GM18499 (cell line): ENCODE data around the gene FBXO34.

Experiments
- ATAC-seq: cut with Tn5 transposase; IDR thresholded peaks from one replicate; pipeline ENCODE4 v1.9.1; 2021; ENCODE audit warnings: moderate number of reproducible peaks; ENCODE audit not compliant: insufficient read depth, unreplicated experiment

FBXO34 gene, protein sequence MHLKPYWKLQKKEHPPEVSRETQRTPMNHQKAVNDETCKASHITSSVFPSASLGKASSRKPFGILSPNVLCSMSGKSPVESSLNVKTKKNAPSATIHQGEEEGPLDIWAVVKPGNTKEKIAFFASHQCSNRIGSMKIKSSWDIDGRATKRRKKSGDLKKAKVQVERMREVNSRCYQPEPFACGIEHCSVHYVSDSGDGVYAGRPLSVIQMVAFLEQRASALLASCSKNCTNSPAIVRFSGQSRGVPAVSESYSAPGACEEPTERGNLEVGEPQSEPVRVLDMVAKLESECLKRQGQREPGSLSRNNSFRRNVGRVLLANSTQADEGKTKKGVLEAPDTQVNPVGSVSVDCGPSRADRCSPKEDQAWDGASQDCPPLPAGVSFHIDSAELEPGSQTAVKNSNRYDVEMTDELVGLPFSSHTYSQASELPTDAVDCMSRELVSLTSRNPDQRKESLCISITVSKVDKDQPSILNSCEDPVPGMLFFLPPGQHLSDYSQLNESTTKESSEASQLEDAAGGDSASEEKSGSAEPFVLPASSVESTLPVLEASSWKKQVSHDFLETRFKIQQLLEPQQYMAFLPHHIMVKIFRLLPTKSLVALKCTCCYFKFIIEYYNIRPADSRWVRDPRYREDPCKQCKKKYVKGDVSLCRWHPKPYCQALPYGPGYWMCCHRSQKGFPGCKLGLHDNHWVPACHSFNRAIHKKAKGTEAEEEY

DNA sequence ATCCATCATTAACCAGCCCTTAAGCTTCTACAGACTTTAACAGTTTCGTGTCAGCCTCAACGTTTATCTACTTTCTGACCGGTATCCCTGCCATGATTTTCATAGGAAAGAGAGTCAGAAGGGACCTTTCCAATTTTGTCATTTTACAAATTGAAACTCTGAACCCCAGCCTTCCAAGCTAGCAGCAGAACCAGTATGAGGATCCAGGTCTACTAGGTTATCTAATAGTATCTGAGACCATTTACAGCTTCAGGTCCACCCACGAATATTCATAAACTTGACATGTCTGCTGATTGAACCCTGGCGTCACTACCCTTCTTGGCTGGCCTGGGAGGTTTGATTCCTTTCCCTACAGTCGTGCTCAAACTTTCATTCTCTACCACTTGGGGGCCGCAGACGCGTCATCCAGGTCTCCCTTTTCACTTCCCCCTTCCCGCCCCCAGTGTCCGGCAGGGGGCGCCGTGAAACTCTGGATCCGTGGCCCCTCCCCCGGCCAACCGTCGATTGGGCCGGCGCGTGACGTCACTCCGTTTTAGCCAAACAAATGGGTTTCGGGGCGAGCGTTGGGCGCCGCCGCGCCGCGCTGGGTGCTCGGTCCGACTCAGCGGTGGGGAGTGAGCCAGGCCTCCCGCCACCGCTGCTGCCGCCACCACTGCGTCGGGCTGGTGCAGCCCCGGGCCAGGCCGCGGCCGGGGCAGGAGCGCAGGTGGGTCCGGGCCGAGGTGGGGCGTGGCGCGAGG, at the start of gene FBXO34:
TSS of gene FBXO34 (plus strand) at position 590 of the 740 bp plus-strand sequence. CDS start 78,970 bp downstream, outside the sequence.
- peak; percentile 75 for ATAC-seq

DNA sequence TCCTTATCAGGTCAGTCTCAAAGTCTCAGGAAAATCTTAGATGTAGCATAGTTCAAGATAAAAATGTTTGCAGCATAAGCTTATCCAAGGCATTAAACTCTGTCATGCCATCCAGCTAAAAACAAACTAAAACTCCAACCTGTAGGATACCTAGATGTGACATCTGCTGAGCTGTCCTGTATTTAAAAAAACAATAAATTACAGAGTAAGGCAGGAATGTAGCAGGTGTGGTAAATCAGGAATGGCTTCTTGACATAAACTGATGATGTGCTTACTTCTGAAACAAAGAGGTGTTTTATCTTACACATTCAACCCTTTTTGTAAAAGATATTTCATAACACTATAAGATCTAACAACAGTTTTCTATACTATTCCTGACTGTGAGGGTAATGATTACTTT, 49.3 kb upstream of the FBXO34 start:
- ATAC-seq, result no peak

DNA sequence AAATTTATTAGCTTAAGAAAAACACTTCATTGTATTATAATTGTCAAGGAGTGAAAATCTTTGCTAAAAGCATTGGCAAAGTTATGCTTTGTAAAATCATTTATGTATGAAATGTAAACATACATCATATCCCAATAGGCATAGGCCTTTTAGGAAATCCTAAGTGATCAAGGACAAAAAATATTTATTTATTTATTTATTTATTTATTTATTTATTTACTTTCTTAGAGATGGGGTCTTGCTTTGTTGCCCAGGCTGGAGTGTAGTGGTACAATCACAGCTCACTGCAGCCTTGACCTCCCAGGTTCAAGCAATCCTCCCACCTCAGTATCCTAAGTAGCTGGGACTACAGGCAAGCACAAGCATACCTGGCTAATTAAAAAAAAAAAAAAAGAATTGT, 47.9 kb upstream of the FBXO34 start:
- ATAC-seq, result no peak

DNA sequence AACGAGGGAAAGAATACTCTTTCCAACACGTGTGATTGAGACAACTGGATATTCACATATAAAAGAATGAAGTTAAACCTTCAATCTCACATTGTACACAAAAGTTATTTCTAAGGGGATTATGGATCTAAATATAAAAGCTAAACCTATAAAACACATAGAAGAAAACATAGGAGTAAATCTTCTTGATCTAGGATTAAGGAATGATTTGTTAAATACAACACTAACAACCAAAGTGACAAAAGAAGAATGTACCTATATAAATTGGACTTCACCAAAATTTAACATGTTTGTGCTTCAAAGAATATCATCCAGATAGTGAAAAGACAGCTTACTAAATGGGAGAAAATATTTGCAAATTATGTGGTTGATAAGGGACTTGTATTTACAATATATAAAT, 43.0 kb upstream of the FBXO34 start:
- no peak for ATAC-seq

DNA sequence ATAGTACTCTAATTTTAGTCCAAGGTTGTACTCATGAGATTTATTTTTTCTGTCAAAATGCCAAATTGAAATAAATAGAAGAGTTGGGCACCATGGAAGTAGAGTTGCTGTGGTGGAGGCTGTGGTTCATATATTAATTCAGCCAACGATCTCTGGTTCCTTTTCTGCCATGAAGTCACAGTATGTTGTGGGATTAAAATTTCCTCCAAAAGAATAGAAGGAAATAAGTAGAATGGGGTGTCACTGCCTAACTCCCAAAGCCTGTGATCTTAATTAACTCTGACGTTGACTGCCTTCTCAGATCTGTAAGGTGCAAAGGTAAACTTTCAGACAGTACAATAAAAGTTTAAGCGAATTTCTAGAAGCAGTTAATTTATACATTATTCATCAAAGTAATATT, 37.6 kb upstream of the FBXO34 start:
- ATAC-seq, result no peak

DNA sequence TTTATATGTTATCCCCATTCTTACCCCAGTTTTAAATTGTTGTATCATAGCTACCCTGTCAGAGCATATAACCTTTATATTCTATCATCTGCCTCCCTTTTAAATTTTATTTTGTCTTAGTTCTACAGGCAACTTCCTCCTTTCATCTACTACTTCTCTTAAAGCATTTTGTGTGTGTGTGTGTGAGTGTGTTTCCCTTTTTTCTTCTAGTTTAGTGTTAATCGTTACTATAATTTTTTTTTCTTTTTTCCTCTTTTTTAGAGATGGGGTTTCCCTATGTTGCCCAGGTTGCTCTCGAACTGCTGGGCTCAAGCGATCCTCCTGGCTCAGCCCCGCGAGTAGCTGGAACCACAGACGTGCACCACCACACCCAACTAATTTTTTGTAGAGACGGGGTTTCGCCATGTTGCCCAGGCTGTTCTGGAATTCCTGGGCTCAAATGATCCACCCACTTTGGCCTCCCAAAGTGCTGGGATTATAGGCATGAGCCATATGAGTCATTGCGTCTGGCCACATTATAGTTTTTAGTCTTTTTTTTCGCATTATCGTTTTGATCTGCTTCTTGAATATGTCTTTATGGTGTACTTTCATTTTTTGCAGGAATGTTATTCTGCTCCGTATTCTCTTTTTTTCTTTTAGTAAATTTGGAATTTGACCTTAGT, 33.1 kb upstream of the FBXO34 start:
- ATAC-seq, result no peak

DNA sequence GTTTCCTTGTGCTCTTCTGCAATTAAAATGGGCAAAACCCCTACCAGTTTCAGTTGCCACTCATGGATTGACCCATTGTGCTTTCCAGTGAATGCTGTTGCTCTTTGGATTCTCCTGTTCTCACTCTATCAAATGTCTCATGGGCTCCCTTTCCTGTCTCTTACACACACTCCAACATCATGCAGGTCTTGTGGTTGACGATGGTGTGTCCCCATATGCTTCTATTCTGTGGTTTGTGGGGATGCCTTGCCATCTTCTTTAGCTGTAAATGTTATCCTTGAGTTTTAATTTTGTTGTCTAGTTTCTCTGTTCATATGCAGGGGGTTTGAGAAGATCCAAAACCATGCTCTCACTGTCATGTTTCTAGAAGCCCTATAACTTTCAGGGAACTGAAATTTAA, 31.9 kb upstream of the FBXO34 start:
- no peak for ATAC-seq

DNA sequence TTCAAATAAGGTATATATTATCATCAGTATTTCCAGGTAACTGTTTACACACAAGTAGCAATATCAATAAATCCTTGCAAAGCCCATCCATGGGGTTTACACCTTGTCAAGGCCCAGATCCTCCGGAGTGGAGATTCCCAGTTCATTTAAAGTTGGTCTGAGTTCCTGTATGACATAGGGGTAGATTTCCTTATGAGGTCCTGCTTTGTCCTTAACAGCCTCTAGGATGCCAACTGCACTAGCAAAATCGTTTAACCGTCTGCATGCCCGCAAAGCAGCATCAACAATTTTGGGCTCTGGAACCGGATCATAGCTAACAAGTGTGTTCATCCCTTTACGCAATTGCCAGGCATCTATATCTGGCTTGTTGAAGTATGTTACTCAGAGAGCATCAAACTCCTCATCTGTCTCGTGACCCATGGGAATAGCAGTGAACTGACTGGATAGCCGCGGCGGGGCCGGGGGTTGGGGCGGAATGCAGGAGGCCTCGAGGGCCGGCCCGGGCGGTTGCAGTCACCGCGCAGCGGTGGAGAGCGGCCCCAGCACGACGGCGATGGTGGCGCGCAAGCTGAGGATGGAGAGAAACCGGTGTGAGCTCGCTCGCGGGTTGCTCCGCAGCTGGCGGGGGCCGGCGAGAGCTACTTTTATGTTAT, 30.6 kb upstream of the FBXO34 start:
- no peak for ATAC-seq

DNA sequence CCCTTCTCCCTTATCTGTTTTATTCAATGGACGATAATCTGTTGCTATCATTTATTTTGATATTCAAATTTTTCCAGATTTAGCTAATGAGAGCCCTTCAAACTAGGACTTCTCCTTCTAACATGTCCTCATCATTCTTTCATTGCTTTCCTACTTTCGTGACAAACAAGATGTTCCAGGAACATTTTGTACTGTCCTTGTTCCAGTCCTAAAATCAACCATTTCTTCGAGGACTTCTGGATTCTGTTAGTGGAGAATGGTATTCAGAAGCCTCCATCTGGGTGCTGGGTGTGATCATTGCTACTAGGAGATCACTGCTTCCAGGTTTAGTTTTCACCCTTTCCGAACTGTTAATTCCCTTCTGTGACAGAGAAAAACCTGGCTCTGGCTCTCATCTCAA, 29.5 kb upstream of the FBXO34 start:
- no peak for ATAC-seq

DNA sequence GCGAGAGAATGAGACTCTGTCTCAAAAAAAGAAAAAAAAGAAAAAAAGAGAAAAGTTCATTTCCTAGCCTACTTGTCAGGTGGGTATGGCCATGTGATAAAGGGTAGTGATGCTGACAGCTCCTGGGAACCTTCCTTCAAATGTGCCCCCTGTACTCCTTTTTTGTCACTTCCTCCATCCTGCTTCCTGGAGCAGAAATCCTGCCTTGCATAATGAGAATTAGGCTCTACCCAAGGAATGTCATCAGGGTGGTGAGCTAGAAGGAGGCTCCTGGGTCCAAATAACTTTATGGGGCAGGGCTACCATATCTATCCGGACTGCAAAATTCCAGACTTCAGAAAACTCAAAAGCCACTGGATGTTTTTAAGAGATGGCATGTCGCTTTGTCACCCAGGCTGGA, 27.8 kb upstream of the FBXO34 start:
- no peak for ATAC-seq

DNA sequence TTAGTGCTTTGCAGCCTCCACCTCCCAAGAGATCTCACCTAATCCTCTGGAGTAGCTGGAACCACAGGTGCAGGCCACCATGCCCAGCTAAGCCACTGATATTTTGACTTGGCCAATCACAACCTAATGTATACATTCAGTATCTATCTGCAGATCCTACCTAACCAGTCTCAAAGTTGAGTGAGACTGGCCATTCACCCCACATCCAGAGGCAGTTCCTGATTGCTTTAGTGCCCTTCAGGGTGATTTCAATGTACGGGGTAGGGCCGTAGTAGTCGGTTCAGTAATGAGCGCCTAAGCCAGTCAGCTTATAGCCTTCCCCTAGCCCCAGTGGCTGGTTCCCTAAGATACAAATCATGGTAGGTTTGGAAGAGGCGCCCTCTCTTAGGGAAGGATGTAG, 27.4 kb upstream of the FBXO34 start:
- no peak for ATAC-seq

DNA sequence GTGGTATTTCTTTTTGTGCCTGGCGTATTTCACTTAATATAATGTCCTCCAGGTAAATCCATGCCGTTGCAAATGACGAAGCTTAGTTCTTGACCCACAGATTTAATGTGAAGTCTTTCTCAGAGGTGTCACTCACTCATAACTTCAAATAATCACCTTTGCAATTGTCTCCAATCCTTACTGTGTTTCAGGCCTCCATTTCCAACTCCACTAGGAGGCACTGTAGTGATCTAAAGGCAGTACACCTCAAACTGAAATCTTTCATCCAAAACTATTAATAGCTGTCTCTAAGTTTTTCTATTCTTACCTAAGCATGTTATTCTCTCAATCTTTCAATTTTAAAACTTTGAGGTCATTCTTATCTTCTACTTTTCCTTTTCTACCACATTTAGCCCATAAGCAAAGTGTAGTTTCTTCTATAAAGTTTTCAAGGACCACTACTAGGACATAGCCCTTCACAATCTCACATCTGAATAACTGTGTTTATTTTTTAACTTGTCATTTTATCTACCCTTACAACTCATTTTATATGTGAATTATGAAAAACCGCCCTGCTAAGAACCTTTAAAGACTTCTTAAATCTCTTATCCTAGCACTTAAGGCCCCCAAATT, 25.5 kb upstream of the FBXO34 start:
- ATAC-seq, result no peak

DNA sequence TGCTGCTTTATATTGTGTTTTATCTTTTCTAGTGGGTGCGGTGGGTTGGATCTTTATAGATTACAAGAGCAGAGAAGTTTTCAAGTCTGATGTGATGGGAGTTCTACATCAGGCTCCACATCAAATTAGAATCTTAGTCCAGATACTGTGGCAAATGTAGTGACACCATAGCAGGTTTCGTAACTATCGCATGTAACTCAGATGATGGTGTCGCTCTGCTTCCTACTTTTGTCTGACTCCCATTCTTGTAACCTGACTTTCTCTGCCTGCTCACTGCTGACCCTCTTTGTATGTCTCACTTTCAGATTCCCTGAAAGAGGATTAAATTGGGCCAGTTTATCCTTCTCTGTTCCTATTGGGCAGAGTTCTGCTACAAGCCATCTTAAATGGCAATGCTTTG, 22.8 kb upstream of the FBXO34 start:
- no peak for ATAC-seq

DNA sequence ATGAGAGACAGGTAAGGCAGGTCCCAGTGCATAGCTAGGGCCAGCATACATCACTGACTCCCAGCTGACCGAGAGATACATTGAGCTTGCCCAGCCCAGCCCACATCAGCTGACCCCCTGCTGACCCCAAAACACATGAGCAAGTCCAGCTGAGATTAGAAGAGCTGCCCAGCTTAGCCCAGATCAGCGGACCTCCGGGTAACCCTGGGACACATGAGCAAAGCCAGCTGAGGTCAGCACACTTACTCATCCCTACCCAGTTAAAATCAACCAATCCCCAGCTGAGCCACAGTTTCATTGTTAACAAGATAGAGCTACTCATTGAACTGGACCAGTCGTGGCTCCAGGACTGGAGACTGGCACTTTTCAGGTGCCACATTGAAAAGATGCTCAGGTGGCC, 21.8 kb upstream of the FBXO34 start:
- no peak for ATAC-seq

DNA sequence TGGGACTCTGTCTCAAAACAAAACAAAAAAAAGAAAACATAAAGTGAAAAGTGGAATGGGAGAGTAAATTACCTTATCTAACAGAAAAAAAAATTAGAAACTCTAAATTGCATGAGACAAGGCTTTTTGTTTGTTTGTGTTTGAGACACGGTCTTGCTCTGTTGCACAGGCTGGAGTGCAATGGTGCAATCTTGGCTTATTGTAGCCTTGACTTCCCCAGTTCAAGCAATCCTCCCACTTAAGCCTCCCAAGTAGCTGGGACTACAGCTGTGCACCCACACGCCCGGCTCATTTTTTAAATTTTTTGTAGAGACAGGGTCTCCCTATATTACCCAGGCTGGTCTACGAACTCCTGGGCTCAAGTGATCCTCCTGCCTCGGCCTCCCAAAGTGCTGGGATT, 17.9 kb upstream of the FBXO34 start:
- ATAC-seq, result no peak

DNA sequence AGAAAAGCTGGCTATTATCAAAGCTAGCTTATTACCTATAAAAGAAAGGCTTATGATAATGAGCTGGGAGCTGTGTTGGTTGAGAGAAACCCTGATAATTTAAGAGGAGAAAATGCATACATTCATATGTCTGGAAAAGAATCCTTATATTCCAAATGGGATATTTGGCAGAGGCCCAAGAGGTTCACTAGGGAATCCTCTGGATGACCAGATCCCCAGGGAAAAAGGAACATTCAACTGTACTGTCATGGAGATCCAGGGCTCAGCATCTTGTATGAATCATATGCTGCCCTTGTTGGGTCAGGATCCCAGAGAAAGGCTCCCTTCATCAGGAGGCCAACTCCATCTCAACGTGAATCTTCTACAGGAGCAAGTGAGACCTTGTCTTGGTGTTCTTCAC, 16.6 kb upstream of the FBXO34 start:
- ATAC-seq, result no peak

DNA sequence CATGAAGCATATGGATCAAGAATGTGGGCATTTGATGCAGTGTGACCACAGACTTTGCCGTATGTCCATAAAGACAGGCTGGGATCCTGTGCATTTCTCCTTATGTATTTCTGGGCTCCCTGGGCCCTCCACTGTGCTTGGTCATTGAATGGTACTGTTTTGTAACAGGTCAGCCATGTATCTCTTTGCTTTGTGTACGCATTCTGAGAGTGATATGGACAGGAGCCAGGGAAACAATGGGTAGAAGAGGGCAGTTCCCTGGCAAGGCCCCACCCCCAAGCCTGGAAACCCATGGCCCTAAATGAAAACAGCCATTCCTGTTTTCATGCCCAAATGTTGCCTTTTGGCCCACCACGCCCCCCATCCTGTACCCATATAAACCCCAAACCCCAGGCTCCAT, 15.2 kb upstream of the FBXO34 start:
- ATAC-seq, result no peak

DNA sequence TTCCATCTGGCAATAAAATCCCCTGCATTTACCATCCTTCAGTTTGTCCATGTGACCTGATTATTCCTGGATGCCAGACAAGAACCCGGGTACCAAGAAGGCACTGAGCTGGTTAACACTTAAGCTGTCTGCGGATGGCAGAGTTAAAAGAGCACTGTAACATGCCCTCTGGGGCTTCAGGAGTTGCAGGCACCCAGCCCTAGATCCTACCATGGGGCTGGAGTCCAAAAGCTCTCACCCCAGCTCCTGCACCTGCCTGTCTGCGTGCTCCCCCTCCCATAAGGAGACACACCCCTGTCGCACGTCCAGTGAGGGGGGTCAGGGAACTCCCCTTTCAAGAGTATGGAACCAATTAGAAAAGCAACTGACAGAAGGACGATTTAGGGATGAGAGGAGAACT, 14.6 kb upstream of the FBXO34 start:
- ATAC-seq, result no peak

DNA sequence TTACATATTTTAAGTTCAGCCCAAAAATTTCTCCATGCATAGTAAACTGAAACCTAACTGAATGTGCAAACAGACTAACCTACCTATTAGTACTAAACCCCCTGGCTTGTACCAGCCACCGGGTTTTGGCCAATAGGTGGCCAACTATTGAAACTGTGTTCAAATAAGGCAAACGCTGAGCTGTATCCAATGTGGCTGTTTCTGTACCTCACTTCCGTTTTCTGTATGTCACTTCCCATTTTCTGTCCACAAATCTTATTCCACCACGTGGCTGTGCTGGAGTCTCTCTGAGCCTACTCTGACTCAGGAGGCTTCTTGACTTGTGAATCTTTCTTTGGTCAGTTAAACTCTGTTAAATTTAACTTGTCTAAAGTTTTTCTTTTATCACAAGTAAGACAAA, 6.0 kb upstream of the FBXO34 start:
- no peak for ATAC-seq

DNA sequence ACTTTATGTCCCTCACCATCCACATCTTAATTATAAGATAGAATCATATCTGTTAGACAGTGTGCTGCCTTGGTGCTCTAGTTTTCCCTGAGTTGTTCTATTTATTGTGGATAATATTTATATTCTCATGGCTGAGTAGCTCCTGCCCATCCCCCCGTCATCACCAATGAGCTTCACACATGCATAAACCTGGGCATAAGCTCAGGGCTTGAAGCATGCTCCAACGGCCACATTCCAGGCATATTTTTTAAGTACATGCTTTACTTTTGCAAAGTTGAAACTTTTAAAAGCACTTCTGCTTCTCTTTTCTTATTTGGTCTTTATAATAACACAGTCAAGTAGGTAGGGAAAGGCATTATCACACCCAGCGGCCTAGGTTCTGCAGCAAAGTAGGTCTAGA, 3.4 kb upstream of the FBXO34 start:
- no peak for ATAC-seq
